OCI-LY3 (cell line): ENCODE measurements around the gene SRP9.

Experiments used
- H2AFZ ChIP-seq: fragments of 200-600, 300-600 bp; shearing (Covaris generic); 2 replicates; pipeline ENCODE4 v1.6.0; 2014; ENCODE audit warnings: antibody characterized with exemption, low read depth, low read length
- H3K27ac ChIP-seq: fragments of 200-600, 300-600 bp; sonication (generic); 2 replicates; pipeline ENCODE4 v1.5.1; 2014; ENCODE audit warnings: mild to moderate bottlenecking, low read length, moderate library complexity, mixed read lengths
- H3K27me3 ChIP-seq: fragments of 200-600, 300-600 bp; sonication (generic); 2 replicates; pipeline ENCODE4 v1.6.1; 2014; ENCODE audit warnings: low read depth, low read length, mixed read lengths
- H3K36me3 ChIP-seq: fragments of 200-600, 300-600 bp; sonication (generic); replicated peaks from 2 replicates; pipeline ENCODE3; 2014; ENCODE audit warnings: low read depth, low read length, mixed read lengths
- H3K4me1 ChIP-seq: fragments of 300-600, 200-600 bp; sonication (generic); 2 replicates; pipeline ENCODE4 v1.6.1; 2014; ENCODE audit warnings: low read length, mixed read lengths
- H3K4me2 ChIP-seq: fragments of 200-600, 300-600 bp; sonication (generic); 2 replicates; pipeline ENCODE4 v1.6.1; 2014; ENCODE audit warnings: low read length, mixed read lengths
- H3K4me3 ChIP-seq: fragments of 300-600, 200-600 bp; sonication (generic); 2 replicates; pipeline ENCODE4 v1.5.1; 2014; ENCODE audit warnings: antibody characterized with exemption, mild to moderate bottlenecking, low read length, moderate library complexity
- H3K79me2 ChIP-seq: fragments of 300-600, 200-600 bp; shearing (Covaris generic); 2 replicates; pipeline ENCODE4 v1.6.1; 2014; ENCODE audit warnings: mild to moderate bottlenecking, low read length, mixed read lengths
- H3K9ac ChIP-seq: fragments of 300-600, 200-600 bp; shearing (Covaris generic); 2 replicates; pipeline ENCODE4 v1.6.0; 2014; ENCODE audit warnings: mild to moderate bottlenecking, low read length, moderate library complexity
- H3K9me3 ChIP-seq: fragments of 200-600, 300-600 bp; shearing (Covaris generic); 2 replicates; pipeline ENCODE4 v1.6.1; 2014; ENCODE audit warnings: low read length, mixed read lengths; ENCODE audit not compliant: insufficient read depth
- H4K20me1 ChIP-seq: fragments of 200-600, 300-600 bp; sonication (generic); 2 replicates; pipeline ENCODE4 v1.6.1; 2016; ENCODE audit warnings: low read length, mixed read lengths; ENCODE audit not compliant: insufficient read depth
- CTCF ChIP-seq: fragments of 200-600, 300-600 bp; sonication (generic); IDR thresholded peaks from 2 replicates; pipeline ENCODE4 v1.5.1; 2014; ENCODE audit warnings: antibody characterized with exemption, low read length, low read depth
- EZH2phosphoT487 ChIP-seq: fragments of 200-600 bp; shearing (Covaris generic); IDR thresholded peaks from 2 replicates; pipeline ENCODE4 v1.6.1; 2018; ENCODE audit warnings: antibody characterized with exemption, mixed run types, low read depth

The SRP9 gene

GRCh38 chr1:225838793-225839192 lies 61.2 kb downstream of the SRP9 start:
- Histone ChIP-seq H3K27me3 (no peaks in the 10 kb centered on the region), H3K4me3 (no peak overlapping the region), H3K9ac (no peak overlapping the region), H3K27ac (no peak overlapping the region), H4K20me1 (no peaks in the 10 kb centered on the region), H3K79me2 (no peaks in the 10 kb centered on the region), H3K9me3 (no peaks in the 10 kb centered on the region), H3K4me1 (no peaks in the 10 kb centered on the region), H2AFZ (no peak overlapping the region), H3K36me3 (no peaks in the 10 kb centered on the region), H3K4me2 (no peak overlapping the region)
- no peak for TF ChIP-seq EZH2phosphoT487
- TF ChIP-seq CTCF: no peak
